Lung (tissue), 12 donors: ENCODE measurements around the gene MOB3B. TPM values are rescaled to one million over a fixed set of nuclear protein-coding genes. Genes with fewer than 3 reads are reported as not detected.

ENCODE experiments used
- ATAC-seq: fragments of 200-7000 bp; cut with Tn5 transposase; one replicate; pipeline ENCODE4 v1.9.1; 2020; ENCODE audit warnings: moderate number of reproducible peaks; ENCODE audit not compliant: insufficient read depth, low FRiP score
- DNase-seq, 3 donors: peaks; one replicate each; pipeline ENCODE4 v3.0.0-alpha.2; 2013 to 2017
- H3K27ac ChIP-seq, 2 donors: one replicate each; pipeline ENCODE4 v1.5.1; 2013; ENCODE audit warnings: mild to moderate bottlenecking in 2 of 2, moderate library complexity in 2 of 2, control low read depth in 1 of 2, inconsistent platforms in 1 of 2, low read depth in 1 of 2, low read length in 1 of 2
- H3K27me3 ChIP-seq, 3 donors: one replicate each; pipeline ENCODE4 v1.5.1; 2013; ENCODE audit warnings: low read length in 2 of 3; ENCODE audit not compliant: control insufficient read depth in 3 of 3, insufficient read depth in 3 of 3
- H3K36me3 ChIP-seq, 4 donors: one replicate each; pipeline ENCODE4 v1.5.1; 2013; ENCODE audit warnings: low read length in 4 of 4, mild to moderate bottlenecking in 1 of 4, moderate library complexity in 1 of 4; ENCODE audit not compliant: control insufficient read depth in 4 of 4, insufficient read depth in 4 of 4
- H3K4me1 ChIP-seq, 5 donors: one replicate each; pipeline ENCODE4 v1.5.1; 2013; ENCODE audit warnings: low read length in 5 of 5, mild to moderate bottlenecking in 2 of 5, moderate library complexity in 1 of 5; ENCODE audit not compliant: control insufficient read depth in 5 of 5, insufficient read depth in 5 of 5
- H3K4me3 ChIP-seq: one replicate; pipeline ENCODE4 v1.5.1; 2013; ENCODE audit warnings: mild to moderate bottlenecking, control low read depth, moderate library complexity
- H3K9ac ChIP-seq, 2 donors: one replicate each; pipeline ENCODE4 v1.5.1; 2013; ENCODE audit warnings: low read length in 2 of 2, control low read depth in 1 of 2; ENCODE audit not compliant: insufficient read depth in 1 of 2
- H3K9me3 ChIP-seq, 4 donors: one replicate each; pipeline ENCODE4 v1.5.1; 2013; ENCODE audit warnings: low read length in 3 of 4, mild to moderate bottlenecking in 1 of 4, moderate library complexity in 1 of 4; ENCODE audit not compliant: control insufficient read depth in 4 of 4, insufficient read depth in 3 of 4
- CTCF ChIP-seq: IDR thresholded peaks from 2 replicates; pipeline ENCODE4 v1.5.1; 2012; ENCODE audit warnings: mild to moderate bottlenecking; ENCODE audit errors: control extremely low read depth, extremely low read depth
- WGBS, 2 donors: extraction: QIAGEN DNeasy Blood & Tissue Kit; methylation state at CpG; one replicate each; pipeline ENCODE4 v1.1.7; 2013; 5-methylcytosine and 5-hydroxymethylcytosine counted together
- polyA plus RNA-seq, 2 donors: library from polyadenylated mRNA; stranded (reverse); fragments of 200-250 nt; gene quantifications; one replicate each; pipeline ENCODE4 v1.2.1, GENCODE V29; 2013
- total RNA-seq, 2 donors: library from RNA; depleted of rRNA in 1 of 2; stranded (reverse); fragments of >200 nt in 1 of 2; gene quantifications; one replicate each; pipeline ENCODE4 v1.2.1, GENCODE V29; 2014 to 2021
- donor health status: control.
- donor health status: control.
- donor health status: Bipolar disorder and iron deficiency.
- donor health status: healthy.
- donor health status: DM: yes; HTN: yes; CAD: no.

MOB3B gene
- total and polyA plus RNA-seq, 4 donors, result 1.6 to 12.9 (median 6.4) TPM

DNA sequence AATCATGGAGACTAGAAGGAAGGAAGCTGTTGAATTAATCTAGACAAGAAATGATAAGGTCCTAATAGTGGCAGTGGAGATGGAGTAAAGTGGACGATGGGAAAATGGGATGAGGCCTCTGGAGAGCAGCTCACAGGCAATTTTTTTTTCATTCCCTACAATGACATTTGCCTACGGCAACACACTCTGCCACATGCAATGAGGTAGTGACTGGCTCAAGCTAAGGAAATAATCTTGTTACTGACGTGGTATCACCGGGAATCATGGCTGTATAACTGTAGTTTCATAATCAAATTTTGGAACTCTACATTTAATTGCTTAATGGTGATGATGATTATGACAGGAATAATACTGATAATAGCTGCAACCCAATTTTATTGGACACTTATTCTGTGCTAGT is 12.1 kb upstream of the MOB3B start:
- Histone ChIP-seq H3K36me3 (peaks cover 0 to 17% (median 0%) of the 10 kb centered on the region in 4 donors), H3K4me1 (peaks cover 3 to 11% (median 10%) of the 10 kb centered on the region in 5 donors), H3K9ac (no peak overlapping the region), H3K9me3 (no peaks in the 10 kb centered on the region), H3K27ac (no peak overlapping the region), H3K27me3 (no peaks in the 10 kb centered on the region), H3K4me3 (no peak overlapping the region)
- DNase-seq (no peak), ATAC-seq (no peak)
- WGBS, 2 donors, result 63 to 92% methylated on average over 4 of the region's 4 CpGs
- TF ChIP-seq CTCF, result no peak

DNA sequence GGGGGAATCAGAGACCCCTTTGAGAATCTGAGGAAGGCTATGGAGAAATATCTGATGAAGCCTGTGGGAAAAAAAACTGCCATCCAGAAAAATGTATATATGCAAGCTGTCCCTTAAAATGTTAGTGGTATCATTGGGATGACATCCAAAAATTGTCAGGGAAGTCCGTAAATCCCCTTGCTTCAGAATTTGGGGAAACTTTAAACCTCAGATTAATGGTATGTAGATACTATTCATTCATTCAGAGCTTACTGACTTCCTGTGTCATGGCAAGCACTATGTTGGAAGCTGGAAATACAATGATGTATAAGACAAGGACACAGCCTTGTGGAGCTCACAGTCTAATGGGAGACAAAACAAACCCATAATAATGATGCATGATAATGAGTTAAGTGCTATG is 10.9 kb upstream of the MOB3B start:
- no peak for TF ChIP-seq CTCF
- Histone ChIP-seq H3K4me3 (no peak overlapping the region), H3K9ac (no peak overlapping the region), H3K27me3 (no peaks in the 10 kb centered on the region), H3K36me3 (peaks cover 0 to 15% (median 0%) of the 10 kb centered on the region in 4 donors), H3K4me1 (peaks cover 3 to 11% (median 10%) of the 10 kb centered on the region in 5 donors), H3K27ac (no peak overlapping the region), H3K9me3 (no peaks in the 10 kb centered on the region)
- DNase-seq, result no peak
- no peak for ATAC-seq
- 66 to 88% methylated on average over 1 of the region's 1 CpG for WGBS, 2 donors

- WGBS, 2 donors, result 51 to 56% methylated on average over 5 of the region's 5 CpGs
- H3K36me3 ChIP-seq, result peaks cover 0 to 9% (median 0%) of the 10 kb centered on the region in 4 donors
- no peaks in the 10 kb centered on the region for H3K9me3 ChIP-seq
- peak overlapping the region; percentile 55 to 57 for H3K27ac ChIP-seq
- DNase-seq (peak in 2 of 3 donors; percentile 64 to 75), ATAC-seq (peak; percentile 40)
- H3K4me3 ChIP-seq, result no peak overlapping the region
- no peaks in the 10 kb centered on the region for H3K27me3 ChIP-seq
- H3K9ac ChIP-seq, result peak overlapping the region in 1 of 2 donors; percentile 4
- peaks cover 3 to 12% (median 10%) of the 10 kb centered on the region in 5 donors for H3K4me1 ChIP-seq
- no peak for TF ChIP-seq CTCF
Observed at GRCh38 chr9:27539479-27540441, 10.1 kb upstream of the MOB3B start.
